T-cell (primary cell): Measurements from ENCODE around the gene CUX1. TPM values are rescaled to one million over a fixed set of nuclear protein-coding genes. Genes with fewer than 3 reads are reported as not detected.

Experiments
- ATAC-seq, 4 experiments: fragments of 200-7000 bp in 3 of 4; fragments of 150-1000 bp in 1 of 4; cut with Tn5 transposase; replicated peaks in 1 of 4; 1 replicate in 3 of 4; 2 replicates in 1 of 4; pipeline ENCODE4 v1.10.0; 2021; ENCODE audit warnings: moderate library complexity in 3 of 4, mild to moderate bottlenecking in 2 of 4, moderate number of reproducible peaks in 1 of 4
- CTCF ChIA-PET, 2 donors: fragments of 300-600 bp; sonication (Branson Sonifier 250); formaldehyde crosslinking; loops; one replicate each; lab custom pipeline; 2022; ENCODE audit warnings: antibody characterized with exemption in 2 of 2; lab: Charles Lee
- POLR2A ChIA-PET, 2 donors: fragments of 300-600 bp; sonication (Branson Sonifier 250); formaldehyde crosslinking; loops; one replicate each; lab custom pipeline; 2022; ENCODE audit warnings: antibody characterized with exemption in 2 of 2; lab: Charles Lee
- DNase-seq, 35 experiments: peaks; one replicate each; pipeline versions ENCODE4 v3.0.0 to v3.0.0-alpha.2; 2013 to 2023
- H3K27ac ChIP-seq: one replicate; pipeline ENCODE4 v1.5.1; 2013; ENCODE audit warnings: low read length
- H3K27me3 ChIP-seq, 2 experiments: replicated peaks in 1 of 2; 1 replicate in 1 of 2; 2 replicates in 1 of 2; pipeline versions ENCODE4 v1.6.1 to v1.7.0; 2013; ENCODE audit warnings: low read length in 1 of 2, mixed read lengths in 1 of 2; ENCODE audit not compliant: control insufficient read depth in 2 of 2, insufficient read depth in 2 of 2; ENCODE audit errors: extremely low read depth in 1 of 2
- H3K36me3 ChIP-seq, 2 donors: 1 replicate in 1 of 2; 2 replicates in 1 of 2; pipeline versions ENCODE4 v1.6.1 to v1.7.0; 2013; ENCODE audit warnings: low read length in 1 of 2; ENCODE audit not compliant: control insufficient read depth in 2 of 2, insufficient read depth in 1 of 2; ENCODE audit errors: extremely low read depth in 1 of 2
- H3K4me1 ChIP-seq, 2 experiments: 1 replicate in 1 of 2; 2 replicates in 1 of 2; pipeline versions ENCODE4 v1.6.1 to v1.7.0; 2013; ENCODE audit warnings: low read length in 2 of 2, mixed read lengths in 1 of 2; ENCODE audit not compliant: insufficient read depth in 2 of 2, control insufficient read depth in 1 of 2; ENCODE audit errors: extremely low read depth in 1 of 2
- H3K4me3 ChIP-seq, 2 donors: 1 replicate in 1 of 2; 2 replicates in 1 of 2; pipeline versions ENCODE4 v1.5.1 to v1.7.0; 2013; ENCODE audit warnings: mild to moderate bottlenecking in 2 of 2, low read length in 1 of 2, moderate library complexity in 1 of 2; ENCODE audit not compliant: control insufficient read depth in 1 of 2; ENCODE audit errors: extremely low read depth in 1 of 2
- H3K9me3 ChIP-seq: 2 replicates; pipeline ENCODE4 v1.7.0; 2013
- H3K27ac Mint-ChIP-seq, 2 donors: one replicate each; pipeline ENCODE4 v1.8.0; 2020 to 2021; ENCODE audit warnings: mild to moderate bottlenecking in 2 of 2, mixed read lengths in 2 of 2
- H3K27me3 Mint-ChIP-seq, 2 donors: one replicate each; pipeline ENCODE4 v1.8.0; 2021 to 2022; ENCODE audit warnings: mixed read lengths in 2 of 2
- H3K36me3 Mint-ChIP-seq: one replicate; pipeline ENCODE4 v1.8.0; 2021; ENCODE audit warnings: mixed read lengths
- H3K4me1 Mint-ChIP-seq, 3 donors: one replicate each; pipeline ENCODE4 v1.8.0; 2020 to 2022; ENCODE audit warnings: mixed read lengths in 3 of 3, mild to moderate bottlenecking in 1 of 3
- H3K4me3 Mint-ChIP-seq, 3 donors: one replicate each; pipeline ENCODE4 v1.8.0; 2020 to 2022; ENCODE audit warnings: mild to moderate bottlenecking in 3 of 3, mixed read lengths in 3 of 3, moderate library complexity in 3 of 3
- H3K9me3 Mint-ChIP-seq, 3 donors: one replicate each; pipeline ENCODE4 v1.8.0; 2020 to 2022; ENCODE audit warnings: mixed read lengths in 3 of 3
- WGBS: methylation state at CpG from one replicate; pipeline ENCODE4 v1.1.5; 2013; ENCODE audit warnings: missing lambda C conversion rate; ENCODE audit not compliant: insufficient coverage; 5-methylcytosine and 5-hydroxymethylcytosine counted together
- total RNA-seq, 35 experiments: library from RNA in 6 of 35; stranded (reverse) in 6 of 35; fragments of 120-200 nt in 1 of 35; gene quantifications; one replicate each; pipeline versions ENCODE4 v1.2.1 to v1.2.4 and lab custom pipeline; 2013 to 2026

Gene CUX1
- total RNA-seq (10 to 100 TPM; 36.9 to 50.2 (median 42.8) TPM), total RNA-seq (lab: John Stamatoyannopoulos, UW) (23.4 to 70.6 (median 55.8) reads per million in 29 experiments)
- 31.9 TPM for total RNA-seq (2013)

GRCh38 chr7:101817471-101818286 lies at the start of gene CUX1:
Gene CUX1, plus strand, starts transcription at chr7:101817626. Its CDS starts 14 bp downstream, at chr7:101817640.
- peak within 1 kb of the TSS; percentile 32 to 61 for H3K4me3 ChIP-seq
- H3K4me1 Mint-ChIP-seq = peaks cover 36 to 37% (median 36%) of the 10 kb centered on the region in 3 donors
- H3K9me3 Mint-ChIP-seq = no peaks in the 10 kb centered on the region
- H3K27me3 Mint-ChIP-seq = no peaks in the 10 kb centered on the region
- no peaks in the 10 kb centered on the region for H3K36me3 Mint-ChIP-seq
- H3K27ac Mint-ChIP-seq = peak within 1 kb of the TSS in 1 of 2 donors; percentile 22
- ChIA-PET CTCF (no interaction called here), POLR2A (interaction anchor here (0.5 to 0.6 kb wide), 4 partner anchors 8 to 73 kb away, joined by 3 to 8 read pairs (median 4); no protein-coding TSS in a partner anchor)
- no peaks in the 10 kb centered on the region for H3K27me3 ChIP-seq
- peaks cover 8 to 12% of the 10 kb centered on the region in 2 experiments for H3K4me1 ChIP-seq
- no peaks in the 10 kb centered on the region for H3K36me3 ChIP-seq
- H3K27ac ChIP-seq = no peak within 1 kb of the TSS
- peak in 3 of 4 experiments; percentile 9 to 23 (median 10) for ATAC-seq
- 13% methylated on average over 41 of the region's 49 CpGs for WGBS
- H3K9me3 ChIP-seq = no peaks in the 10 kb centered on the region
- H3K4me3 Mint-ChIP-seq = peak within 1 kb of the TSS; percentile 76 to 79 (median 77)
- DNase-seq = peak in 14 of 35 experiments; percentile 5 to 42 (median 17)

DNA sequence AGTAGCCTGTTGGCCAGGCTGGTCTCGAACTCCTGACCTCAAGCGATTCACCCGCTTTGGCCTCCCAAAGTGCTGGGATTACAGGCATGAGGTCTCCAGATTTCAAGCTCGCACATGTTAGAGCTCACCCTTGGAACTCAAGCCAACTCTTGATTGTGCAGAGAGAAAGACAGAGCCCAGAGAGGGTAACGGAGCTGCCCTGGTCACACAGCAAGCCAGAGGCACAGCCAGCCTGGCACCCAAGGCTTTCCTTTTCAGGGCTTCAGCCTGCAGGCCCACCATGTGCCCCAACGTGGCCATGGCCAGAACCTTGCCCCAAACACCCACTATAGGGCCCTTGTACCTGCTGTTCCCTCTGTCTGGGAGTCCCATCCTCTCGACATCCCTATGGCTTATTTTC lies 49.1 kb upstream of the CUX1 start:
- Mint-ChIP-seq H3K4me3 (no peak overlapping the region), H3K27me3 (peaks cover 6 to 8% of the 10 kb centered on the region in 2 donors), H3K4me1 (no peaks in the 10 kb centered on the region), H3K36me3 (no peaks in the 10 kb centered on the region), H3K27ac (no peak overlapping the region), H3K9me3 (no peaks in the 10 kb centered on the region)
- ChIA-PET POLR2A (interaction anchor here in 1 of 2 donors (0.7 kb wide), 1 partner anchor 49 kb away, joined by 6 read pairs; the partner anchor contains the start of gene CUX1), CTCF (no interaction called here)
- Histone ChIP-seq H3K4me3 (no peak overlapping the region), H3K27me3 (peaks cover 0 to 17% of the 10 kb centered on the region in 2 experiments), H3K27ac (no peak overlapping the region), H3K36me3 (no peaks in the 10 kb centered on the region), H3K9me3 (no peaks in the 10 kb centered on the region), H3K4me1 (no peaks in the 10 kb centered on the region)
- DNase-seq = no peak
- ATAC-seq = no peak
- WGBS = 79% methylated on average over 7 of the region's 7 CpGs

DNA sequence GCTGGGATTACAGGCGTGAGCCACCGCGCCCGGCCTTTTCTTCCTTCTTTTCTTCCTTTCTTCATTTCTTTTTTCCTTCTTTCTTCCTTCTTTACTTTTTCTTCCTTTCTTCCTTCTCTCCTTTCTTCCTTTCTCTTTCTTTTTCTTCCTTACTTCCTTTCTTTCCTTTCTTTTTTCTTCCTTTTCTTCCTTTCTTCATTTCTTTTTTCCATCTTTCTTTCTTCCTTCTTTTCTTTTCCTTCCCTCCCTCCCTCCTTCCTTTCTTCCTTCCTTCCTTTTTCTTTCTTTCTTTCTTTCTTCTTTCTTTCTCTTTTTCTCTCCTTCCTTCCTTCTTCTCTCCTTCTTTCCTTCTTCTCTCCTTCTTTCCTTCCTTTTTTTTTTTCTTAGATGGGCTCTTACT lies 47.0 kb upstream of the CUX1 start:
- ChIA-PET CTCF (no interaction called here), POLR2A (no interaction called here)
- DNase-seq (no peak), ATAC-seq (no peak)
- H3K4me3 Mint-ChIP-seq = no peak overlapping the region
- Histone ChIP-seq H3K36me3 (no peaks in the 10 kb centered on the region), H3K4me3 (no peak overlapping the region), H3K4me1 (no peaks in the 10 kb centered on the region), H3K9me3 (no peaks in the 10 kb centered on the region), H3K27me3 (peaks cover 0 to 17% of the 10 kb centered on the region in 2 experiments), H3K27ac (no peak overlapping the region)
- no peaks in the 10 kb centered on the region for H3K4me1 Mint-ChIP-seq
- no peaks in the 10 kb centered on the region for H3K9me3 Mint-ChIP-seq
- 100% methylated on average over 4 of the region's 4 CpGs for WGBS
- H3K27ac Mint-ChIP-seq = no peak overlapping the region
- no peaks in the 10 kb centered on the region for H3K36me3 Mint-ChIP-seq
- H3K27me3 Mint-ChIP-seq = peaks cover 8 to 11% of the 10 kb centered on the region in 2 donors

- ChIA-PET CTCF (no interaction called here), POLR2A (no interaction called here)
- no peak overlapping the region for H3K4me3 ChIP-seq
- peaks cover 0 to 26% of the 10 kb centered on the region in 2 experiments for H3K27me3 ChIP-seq
- 54% methylated on average over 3 of the region's 4 CpGs for WGBS
- Mint-ChIP-seq H3K4me3 (no peak overlapping the region), H3K9me3 (no peaks in the 10 kb centered on the region), H3K27ac (no peak overlapping the region), H3K4me1 (no peaks in the 10 kb centered on the region), H3K27me3 (peaks cover 8 to 16% of the 10 kb centered on the region in 2 donors), H3K36me3 (no peaks in the 10 kb centered on the region)
- no peak overlapping the region for H3K27ac ChIP-seq
- ATAC-seq (no peak), DNase-seq (no peak)
- H3K36me3 ChIP-seq = no peaks in the 10 kb centered on the region
- no peaks in the 10 kb centered on the region for H3K4me1 ChIP-seq
- no peaks in the 10 kb centered on the region for H3K9me3 ChIP-seq
These were observed 44.8 kb upstream of the CUX1 start for GRCh38 chr7:101772508-101773211.

GRCh38 chr7:101775181-101775580 lies 42.2 kb upstream of the CUX1 start:
- CTCF ChIA-PET = no interaction called here

GRCh38 chr7:101778026-101778580 lies 39.3 kb upstream of the CUX1 start:
- H3K9me3 ChIP-seq = no peaks in the 10 kb centered on the region
- Mint-ChIP-seq H3K4me3 (no peak overlapping the region), H3K9me3 (no peaks in the 10 kb centered on the region), H3K4me1 (no peaks in the 10 kb centered on the region), H3K36me3 (no peaks in the 10 kb centered on the region), H3K27ac (no peak overlapping the region), H3K27me3 (peaks cover 0 to 10% of the 10 kb centered on the region in 2 donors)
- CTCF ChIA-PET = no interaction called here
- no peak overlapping the region for H3K4me3 ChIP-seq
- DNase-seq (no peak), ATAC-seq (no peak)
- H3K4me1 ChIP-seq = no peaks in the 10 kb centered on the region
- no peak overlapping the region for H3K27ac ChIP-seq
- peaks cover 0 to 14% of the 10 kb centered on the region in 2 experiments for H3K27me3 ChIP-seq
- POLR2A ChIA-PET = no interaction called here
- H3K36me3 ChIP-seq = no peaks in the 10 kb centered on the region
- 77% methylated on average over 14 of the region's 20 CpGs for WGBS

More at GRCh38 chr7:101775181-101775580, 42.2 kb upstream of the CUX1 start:
- WGBS = 94% methylated on average over 6 of the region's 9 CpGs
- no peak overlapping the region for H3K4me3 ChIP-seq
- ATAC-seq (no peak), DNase-seq (no peak)
- no peak overlapping the region for H3K27ac Mint-ChIP-seq
- H3K9me3 ChIP-seq = no peaks in the 10 kb centered on the region
- H3K27ac ChIP-seq = no peak overlapping the region
- no peaks in the 10 kb centered on the region for H3K4me1 ChIP-seq
- no peak overlapping the region for H3K4me3 Mint-ChIP-seq
- peaks cover 0 to 26% of the 10 kb centered on the region in 2 experiments for H3K27me3 ChIP-seq
- no peaks in the 10 kb centered on the region for H3K36me3 ChIP-seq
- no peaks in the 10 kb centered on the region for H3K9me3 Mint-ChIP-seq
- peaks cover 8 to 16% of the 10 kb centered on the region in 2 donors for H3K27me3 Mint-ChIP-seq
- no peaks in the 10 kb centered on the region for H3K4me1 Mint-ChIP-seq
- H3K36me3 Mint-ChIP-seq = no peaks in the 10 kb centered on the region
- POLR2A ChIA-PET = no interaction called here
